Activated effector memory CD4-positive, alpha-beta T cell treated with Interleukin-2 at 50 U/mL for 16 hours (primary cell): ENCODE data around the gene DDR2.

Source experiments
- DNase-seq: peaks from one replicate; pipeline ENCODE4 v3.0.0-alpha.2; 2020

DDR2 gene

GRCh38 chr1:162674034-162674608 lies 41.9 kb downstream of the DDR2 start:
- DNase-seq, result no peak

GRCh38 chr1:162676087-162676486 lies 43.8 kb downstream of the DDR2 start:
- DNase-seq, result no peak

GRCh38 chr1:162676750-162677149 lies 44.5 kb downstream of the DDR2 start:
- DNase-seq, result no peak

DNA sequence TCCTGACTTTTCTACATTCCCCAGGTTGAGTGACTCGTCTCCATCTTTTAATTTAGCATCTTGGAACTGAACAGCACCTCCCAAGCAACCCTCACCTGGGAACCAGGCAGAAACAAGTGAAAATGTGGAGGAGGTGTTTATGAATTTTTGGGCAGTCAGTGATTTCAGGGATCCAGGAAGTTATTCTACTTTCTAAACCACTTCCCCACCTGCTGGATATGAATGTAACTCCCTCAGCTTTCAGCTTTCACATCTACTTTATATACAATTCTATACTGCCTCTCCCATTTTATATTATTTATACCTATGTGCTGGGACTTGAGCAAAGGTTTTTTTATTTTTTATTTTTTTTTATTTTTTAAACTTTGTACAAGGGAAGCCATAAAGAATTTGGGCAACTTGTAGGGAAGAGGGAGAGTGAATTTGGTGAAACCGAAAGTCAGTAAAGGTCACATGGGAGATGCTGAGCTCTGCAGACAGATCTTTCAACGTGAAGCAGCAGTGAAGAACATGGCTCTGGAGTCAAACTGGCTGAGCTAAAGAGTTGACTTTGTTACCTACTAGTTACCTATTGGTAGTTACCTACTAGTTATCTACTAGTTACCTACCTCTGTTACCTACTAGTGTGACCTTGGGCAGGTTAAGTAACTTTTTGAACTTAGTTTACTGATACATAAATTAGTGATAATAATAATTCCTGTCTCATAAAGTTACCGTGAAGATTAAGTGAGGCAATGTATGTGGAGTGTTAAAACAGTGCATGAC lies 45.5 kb downstream of the DDR2 start:
- no peak for DNase-seq

DNA sequence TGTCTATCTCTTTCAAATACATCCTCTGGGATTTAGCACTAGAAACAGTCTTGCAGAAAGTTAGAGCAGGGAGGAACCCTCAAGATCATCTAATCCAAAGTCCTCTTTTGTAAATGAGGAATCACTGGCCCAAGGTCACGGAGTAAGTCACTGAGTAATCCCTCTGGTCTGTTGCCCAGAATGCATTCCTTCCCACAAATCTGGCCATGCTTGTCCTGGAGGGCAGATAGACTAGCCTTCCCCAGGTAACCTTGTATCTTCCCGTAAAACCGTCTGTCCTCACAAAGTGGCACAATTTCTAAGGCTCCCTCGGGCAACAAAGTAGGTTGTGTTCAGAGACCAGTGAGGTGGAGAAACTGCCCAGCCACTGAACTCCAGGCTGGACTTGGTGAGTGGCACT lies 46.2 kb downstream of the DDR2 start:
- no peak for DNase-seq

GRCh38 chr1:162679298-162679697 lies 47.0 kb downstream of the DDR2 start:
- no peak for DNase-seq

- DNase-seq, result no peak
Observed at GRCh38 chr1:162680419-162681121, 48.3 kb downstream of the DDR2 start.

- DNase-seq, result no peak
Observed at GRCh38 chr1:162681122-162681436, 48.8 kb downstream of the DDR2 start.

- no peak for DNase-seq
Observed at GRCh38 chr1:162682013-162682419, 49.8 kb downstream of the DDR2 start.

DNA sequence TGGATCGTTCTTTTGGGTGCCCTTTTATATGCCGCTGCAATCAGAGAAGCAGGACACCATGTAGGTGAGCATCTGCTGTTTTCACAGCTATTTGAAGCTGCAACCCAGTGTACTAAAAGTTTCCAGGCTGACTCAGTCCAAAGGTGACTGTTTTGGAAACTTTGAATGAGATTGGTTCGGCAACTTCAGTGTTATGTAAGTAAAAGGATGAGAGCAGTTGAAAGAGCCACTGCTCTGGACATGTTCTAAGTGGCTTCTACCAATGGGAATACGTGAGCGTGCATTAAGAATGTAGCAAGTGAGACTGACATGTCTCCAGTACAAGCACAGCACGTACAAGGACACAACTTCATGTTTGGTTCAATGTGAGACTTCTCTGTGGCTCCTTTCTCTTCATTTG lies 55.6 kb downstream of the DDR2 start:
- DNase-seq, result no peak

DNA sequence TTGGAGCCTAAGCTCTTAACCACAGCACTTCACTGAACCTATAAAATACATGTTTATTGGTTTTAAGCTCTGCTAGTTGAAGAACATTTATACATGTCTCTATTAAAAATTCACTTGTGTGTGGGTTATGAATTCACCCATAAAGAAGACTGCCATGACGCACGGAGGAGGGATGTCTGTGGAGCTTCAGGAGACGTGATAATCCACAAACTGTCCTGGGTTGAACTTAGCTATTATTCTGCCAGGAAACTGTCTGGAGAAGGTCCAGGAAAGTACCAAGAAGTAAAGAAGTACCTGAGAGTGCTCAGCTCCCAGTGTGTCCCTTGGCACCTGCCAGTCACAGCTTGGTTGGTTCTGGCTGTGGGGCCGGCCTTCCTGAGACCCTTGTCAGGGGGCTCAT lies 56.3 kb downstream of the DDR2 start:
- DNase-seq, result no peak

DNA sequence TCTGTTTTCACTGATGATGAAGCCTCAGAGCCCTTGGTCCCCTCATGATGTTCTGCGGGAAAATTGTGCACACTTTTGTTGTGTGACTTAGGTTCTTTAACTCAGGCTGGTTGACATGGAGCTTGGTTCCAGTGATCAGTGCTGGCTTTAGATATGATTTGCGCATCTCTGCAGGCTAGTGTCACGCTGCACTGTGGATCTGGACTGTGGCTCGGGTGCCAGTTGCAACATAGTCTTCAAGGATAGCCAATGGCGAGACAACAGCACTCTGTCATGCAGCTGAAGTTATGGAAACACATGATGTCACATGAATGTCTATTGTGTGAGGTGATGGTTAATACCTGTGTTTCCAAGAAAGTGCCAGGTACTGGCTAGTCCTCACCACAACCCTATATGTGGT lies 56.7 kb downstream of the DDR2 start:
- DNase-seq, result no peak

- no peak for DNase-seq
Observed at GRCh38 chr1:162689745-162690671, 57.7 kb downstream of the DDR2 start.

DNA sequence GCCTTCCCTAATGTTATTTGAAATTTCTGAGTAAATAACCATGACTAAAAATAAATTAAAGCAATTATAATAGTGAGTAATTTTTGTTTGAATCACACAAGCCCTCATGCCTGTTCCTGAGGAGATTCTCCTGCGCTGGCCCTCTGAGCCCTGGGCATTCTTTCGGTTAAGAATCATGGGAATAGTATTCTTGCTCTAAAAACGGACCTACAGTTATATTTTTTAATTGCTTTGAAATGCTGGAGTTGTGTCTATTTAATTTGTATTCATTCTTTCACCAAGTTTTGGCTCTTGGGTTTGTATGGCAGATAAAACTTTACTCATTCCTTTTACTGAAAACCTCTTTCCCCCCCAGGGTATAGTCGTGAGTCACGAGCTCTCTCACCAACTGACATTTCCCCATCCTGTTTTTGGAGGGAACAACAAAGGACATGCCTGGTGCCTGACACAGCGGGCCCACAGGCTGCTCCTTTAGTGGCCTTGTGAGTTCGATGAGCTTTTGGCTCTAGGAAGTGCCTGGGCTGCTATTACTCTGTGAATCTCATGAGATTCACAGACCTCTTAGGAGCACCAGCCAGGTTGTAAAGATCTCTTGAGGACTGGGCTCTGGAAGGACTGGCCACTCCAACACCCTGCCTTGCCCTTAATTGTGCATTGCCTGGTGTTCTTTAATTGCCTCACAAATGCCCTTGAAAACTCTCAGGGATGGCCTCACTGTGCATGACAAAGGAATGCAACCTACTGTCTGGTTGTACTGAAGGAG lies 58.6 kb downstream of the DDR2 start:
- DNase-seq, result no peak

DNA sequence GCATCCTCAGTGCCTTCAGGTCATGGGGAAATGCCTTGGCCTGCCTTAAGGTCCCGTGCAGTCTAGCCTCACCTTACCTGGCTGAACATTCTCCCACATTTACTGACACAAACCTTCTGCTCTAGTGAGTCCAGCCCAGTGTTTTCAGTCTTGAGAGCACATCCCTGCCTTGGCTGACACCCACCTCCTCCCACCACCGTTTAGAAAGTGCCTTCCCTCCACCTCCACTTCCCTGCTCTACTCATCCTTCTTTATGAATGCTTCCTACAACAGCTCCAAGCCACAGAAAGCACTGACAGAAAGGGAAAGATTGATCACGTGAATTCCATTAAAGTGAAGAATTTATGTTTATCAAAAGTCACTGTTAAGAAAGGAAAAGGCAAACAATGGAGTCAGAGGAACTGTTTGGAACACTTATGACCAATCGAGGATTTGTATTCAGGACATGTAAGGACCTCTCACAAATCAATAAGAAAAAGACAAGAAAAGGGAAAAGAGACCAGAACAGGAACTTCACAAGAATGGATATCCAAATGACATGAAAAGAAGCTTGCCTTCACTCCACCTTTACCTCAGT lies 59.8 kb downstream of the DDR2 start:
- DNase-seq, result no peak

- DNase-seq, result no peak
Observed at GRCh38 chr1:162694911-162695310, 62.6 kb downstream of the DDR2 start.

GRCh38 chr1:162695687-162696086 lies 63.4 kb downstream of the DDR2 start:
- DNase-seq, result no peak

- DNase-seq, result no peak
Observed at GRCh38 chr1:162696286-162696862, 64.1 kb downstream of the DDR2 start.

- DNase-seq, result no peak
Observed at GRCh38 chr1:162697140-162697895, 65.1 kb downstream of the DDR2 start.

- DNase-seq, result no peak
Observed at GRCh38 chr1:162699366-162699765, 67.1 kb downstream of the DDR2 start.

- DNase-seq, result no peak
Observed at GRCh38 chr1:162700131-162700530, 67.9 kb downstream of the DDR2 start.
